ENCODE data around the gene RIPOR2.

GRCh38 chr6:24778878-24779277 lies 156.9 kb downstream of the RIPOR2 start:
- TF ChIP-seq CTCF (conservative IDR thresholded peaks at IDR 0.05 in 1 of 2, IDR thresholded peaks at IDR 0.05 in 1 of 2; ENCODE audit: extremely low read depth in 1 of 2, insufficient read depth in 1 of 2, low read depth in 1 of 2, low read length in 2 of 2) (no peak), EZH2 (IDR thresholded peaks at IDR 0.05; ENCODE audit: borderline replicate concordance, low read length) (no peak)

Measured in mammary epithelial cell (primary cell).